Suppressor macrophage treated with lipopolysaccharide for 1 hour (primary cell): ENCODE results near the gene ASTL.
"Not testable (repeated sequence)": the region's sequence is repeated elsewhere in the genome, so short reads cannot be mapped to it uniquely, and the experiment has no call there.

ENCODE experiments used
- DNase-seq, 3 donors: peaks; one replicate each; pipeline ENCODE4 v3.0.0-alpha.2; 2020 to 2022

The ASTL gene

DNA sequence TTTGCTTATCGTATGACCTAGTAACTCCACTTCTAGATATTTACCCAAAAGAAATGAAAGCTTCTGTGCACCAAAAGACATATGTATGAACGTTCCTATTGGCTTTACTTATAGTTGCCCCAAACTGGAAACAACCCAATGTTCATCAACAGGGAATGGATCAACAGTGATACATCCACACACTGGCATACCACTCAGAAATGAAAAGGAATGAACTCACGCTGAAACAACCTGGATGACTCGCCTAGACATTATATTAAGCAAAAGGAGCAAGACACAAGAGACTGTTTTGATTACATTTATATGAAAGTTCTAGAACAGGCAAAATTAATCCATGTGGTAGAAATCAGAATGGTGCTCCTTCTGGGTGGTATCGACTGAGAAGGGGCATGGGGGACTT, 40.9 kb downstream of the ASTL start:
- DNase-seq = no peak

- no peak for DNase-seq
These were observed 43.1 kb downstream of the ASTL start for GRCh38 chr2:96095116-96095636.

DNA sequence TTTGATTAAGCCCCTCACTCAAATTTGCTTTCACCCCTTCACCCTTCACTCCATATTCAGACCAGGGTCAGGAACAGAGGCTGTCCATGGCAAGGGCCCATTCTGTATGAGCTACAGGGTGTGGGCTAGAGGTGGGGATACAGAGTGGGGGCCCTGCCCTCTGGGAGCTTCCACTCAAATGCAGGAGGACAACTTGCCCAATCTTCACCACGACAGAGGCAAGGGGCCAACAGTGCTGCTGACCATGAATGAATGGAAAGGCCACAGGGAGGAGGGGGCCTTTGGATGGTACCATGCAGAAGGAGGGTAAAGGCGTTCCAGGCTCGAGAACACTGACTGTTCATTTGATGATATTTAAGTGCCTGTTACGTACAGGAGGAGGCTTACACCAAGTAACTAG, 44.8 kb downstream of the ASTL start:
- no peak for DNase-seq

DNA sequence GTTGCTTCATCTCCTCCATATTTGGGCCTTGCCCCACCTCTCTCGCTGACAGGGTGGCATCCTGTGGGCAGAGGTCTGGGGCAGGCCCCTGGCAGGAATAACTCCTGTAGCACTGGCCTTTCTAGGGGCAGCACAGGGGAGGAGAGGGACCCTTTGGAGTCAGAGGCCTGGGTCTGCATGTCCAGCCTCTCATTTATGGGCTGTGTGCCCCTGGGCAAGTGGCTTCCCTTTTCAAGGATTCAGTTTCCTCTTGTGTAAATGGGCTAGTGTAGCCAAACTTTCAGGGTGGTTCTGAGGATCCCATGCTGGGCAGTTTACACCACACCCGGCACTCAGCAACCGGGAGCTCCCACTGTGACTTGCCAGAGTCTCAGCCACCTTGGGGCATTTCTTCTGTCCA, 45.4 kb downstream of the ASTL start:
- DNase-seq = peak in 2 of 3 donors; percentile 27 to 30

GRCh38 chr2:96092573-96092877, 45.8 kb downstream of the ASTL start:
- no peak for DNase-seq

- no peak for DNase-seq
These were observed 46.4 kb downstream of the ASTL start for GRCh38 chr2:96091711-96092572.

GRCh38 chr2:96091141-96091710, 47.1 kb downstream of the ASTL start:
- DNase-seq = no peak

GRCh38 chr2:96090196-96090926, 47.9 kb downstream of the ASTL start:
- DNase-seq = no peak

DNA sequence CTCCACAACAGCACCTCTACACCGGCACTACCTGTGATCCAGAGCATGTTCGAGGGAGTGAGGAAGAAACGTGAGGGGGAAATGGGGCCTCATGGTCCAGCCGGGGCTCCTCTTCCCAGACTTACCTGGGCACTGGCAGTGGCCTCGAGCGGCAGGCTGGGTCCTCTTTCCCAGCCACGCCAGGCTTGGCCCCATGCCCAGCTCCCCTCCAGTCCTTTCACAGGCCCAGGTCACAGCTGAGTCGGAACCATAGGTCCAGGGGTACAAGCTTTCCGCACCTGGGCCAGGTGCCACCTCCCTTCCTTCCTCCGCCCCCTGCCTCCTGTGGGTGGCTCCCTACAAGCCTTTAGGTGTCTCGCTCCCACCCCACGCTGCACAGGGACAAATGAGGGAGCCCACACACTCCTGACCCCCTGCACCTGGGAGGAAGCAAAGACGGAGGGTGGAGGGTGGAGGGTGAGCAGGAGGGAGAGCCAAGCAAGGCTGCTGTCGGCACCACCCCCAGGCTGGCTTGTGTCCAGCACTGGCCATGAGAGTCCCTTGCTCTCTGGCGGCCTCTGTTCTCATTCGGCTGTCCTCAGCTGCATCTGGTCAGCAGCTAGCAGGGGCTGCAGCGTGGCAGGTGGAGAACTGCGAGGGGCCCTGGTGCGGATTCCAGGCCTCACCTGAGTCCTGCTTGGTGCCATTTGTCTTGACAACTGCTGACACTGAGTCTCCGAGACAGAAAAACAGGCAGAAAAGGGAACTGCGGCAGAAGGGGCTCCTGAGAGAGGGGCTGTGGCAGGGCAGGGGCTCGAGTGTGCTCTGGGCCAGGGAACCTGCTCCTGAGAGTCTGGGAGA, 48.7 kb downstream of the ASTL start:
- DNase-seq = no peak

GRCh38 chr2:96088340-96089335, 49.7 kb downstream of the ASTL start:
- DNase-seq = no peak

GRCh38 chr2:96087130-96087529, 51.2 kb downstream of the ASTL start:
- DNase-seq = no peak

- no peak for DNase-seq
These were observed 52.6 kb downstream of the ASTL start for GRCh38 chr2:96085541-96086355.

GRCh38 chr2:96084858-96085518, 53.3 kb downstream of the ASTL start:
- not testable (repeated sequence) for DNase-seq

DNA sequence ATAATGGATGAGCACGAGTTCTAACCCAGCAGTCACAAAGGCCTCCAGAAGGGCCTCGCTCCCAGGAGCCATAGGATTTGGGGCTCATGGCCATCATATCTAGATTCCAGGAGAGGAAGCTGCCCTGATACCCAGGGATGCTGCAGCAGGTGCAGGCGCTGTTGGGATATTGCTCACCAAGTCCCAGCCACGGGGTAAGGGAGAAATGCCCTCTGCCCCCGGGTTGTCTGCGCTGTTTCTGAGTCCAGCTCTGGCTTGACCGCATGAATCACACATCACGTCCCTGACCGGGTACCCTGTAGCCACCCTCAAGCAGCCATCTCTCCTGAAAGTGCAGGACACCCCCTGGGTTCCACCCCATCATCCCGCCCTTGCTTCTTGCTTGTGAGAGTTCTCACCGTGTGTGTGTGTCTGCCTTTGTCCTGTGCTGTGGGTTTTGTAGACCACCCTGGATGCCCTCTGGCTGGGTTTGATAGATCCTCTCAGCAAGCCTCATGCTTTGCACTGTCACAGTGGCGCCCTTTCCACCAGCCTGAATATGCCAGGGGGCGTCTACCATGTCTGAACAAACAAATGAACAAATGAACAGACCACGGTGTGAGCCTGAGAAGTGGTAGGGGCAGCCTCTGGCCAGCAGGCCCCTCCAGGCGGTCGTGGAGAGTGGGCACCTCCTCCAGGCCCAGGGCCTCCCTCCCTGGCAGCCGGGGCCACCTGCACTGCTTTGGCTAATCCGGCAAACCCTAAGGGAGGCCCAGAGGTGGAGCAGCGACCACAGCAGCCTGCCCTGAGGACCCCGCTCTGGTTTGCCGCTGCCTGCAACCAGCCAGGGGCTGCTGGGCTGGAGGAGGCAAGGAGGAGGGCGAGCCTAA, 54.1 kb downstream of the ASTL start:
- DNase-seq = no peak

DNA sequence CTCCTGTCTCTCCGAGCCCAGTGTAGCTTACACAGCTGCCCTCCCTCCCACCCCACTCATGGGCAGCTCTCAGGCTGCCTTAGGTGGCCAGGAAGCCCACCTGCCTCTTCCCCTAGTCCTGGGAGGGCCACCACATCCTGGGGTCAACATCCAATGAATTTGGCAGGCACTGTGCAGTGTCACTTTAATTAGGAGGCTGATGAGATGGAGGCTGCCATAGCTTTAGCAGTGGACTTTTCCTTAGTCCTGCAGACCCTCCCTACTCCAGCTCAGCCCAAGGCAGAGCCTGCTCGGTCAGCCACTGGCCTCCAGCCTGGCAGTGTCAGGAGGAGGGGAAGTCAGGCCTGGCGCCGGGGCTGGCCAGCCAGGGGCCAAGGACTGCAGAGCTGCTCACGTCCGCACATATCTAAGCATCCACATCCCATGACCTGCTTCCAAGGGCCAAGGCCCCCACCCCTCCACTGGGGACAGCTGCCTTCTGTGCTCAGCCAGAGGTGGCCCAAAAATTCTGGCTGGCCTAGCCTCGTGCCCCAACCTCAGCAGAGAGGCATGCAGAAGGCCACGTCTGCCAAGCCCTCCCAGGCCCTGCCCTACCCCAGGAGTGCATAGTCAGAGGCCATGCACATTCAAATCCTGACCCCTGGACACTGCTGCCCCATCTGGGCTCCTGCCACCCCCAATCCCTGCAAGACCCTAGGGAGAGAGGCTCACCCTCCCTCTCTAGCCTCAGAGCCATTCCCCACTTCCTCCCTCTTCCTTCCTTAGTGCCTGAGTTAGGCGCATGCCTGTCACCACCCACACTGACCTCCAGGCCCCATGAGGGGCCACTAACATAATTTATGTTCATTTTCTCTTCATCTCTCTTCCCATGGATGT, 55.0 kb downstream of the ASTL start:
- DNase-seq = no peak

GRCh38 chr2:96082211-96083063, 55.9 kb downstream of the ASTL start:
- peak; percentile 46 to 62 (median 55) for DNase-seq

DNA sequence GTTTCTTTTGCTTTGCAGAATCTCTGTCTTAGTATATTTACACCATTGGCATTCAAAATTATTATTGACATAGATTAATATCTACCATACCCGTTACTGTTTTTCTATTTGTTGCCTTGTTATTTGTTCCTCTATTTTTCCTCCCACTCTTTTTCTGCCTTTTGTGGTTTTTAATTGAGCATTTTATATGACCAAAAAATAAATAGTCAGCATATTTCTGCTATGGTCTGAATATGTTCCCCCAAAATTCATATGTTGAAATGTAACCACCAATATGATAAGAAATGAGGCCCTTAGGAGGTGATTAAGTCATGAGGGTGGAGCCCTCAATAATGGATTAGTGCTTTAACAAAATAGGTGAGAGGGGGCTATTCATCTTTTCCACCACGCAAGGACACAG, 57.3 kb downstream of the ASTL start:
- DNase-seq = no peak
